ENCODE data around the gene NDUFAF5.
"Not testable (repeated sequence)": the region's sequence is repeated elsewhere in the genome, so short reads cannot be mapped to it uniquely, and the experiment has no call there.

NDUFAF5 gene

DNA sequence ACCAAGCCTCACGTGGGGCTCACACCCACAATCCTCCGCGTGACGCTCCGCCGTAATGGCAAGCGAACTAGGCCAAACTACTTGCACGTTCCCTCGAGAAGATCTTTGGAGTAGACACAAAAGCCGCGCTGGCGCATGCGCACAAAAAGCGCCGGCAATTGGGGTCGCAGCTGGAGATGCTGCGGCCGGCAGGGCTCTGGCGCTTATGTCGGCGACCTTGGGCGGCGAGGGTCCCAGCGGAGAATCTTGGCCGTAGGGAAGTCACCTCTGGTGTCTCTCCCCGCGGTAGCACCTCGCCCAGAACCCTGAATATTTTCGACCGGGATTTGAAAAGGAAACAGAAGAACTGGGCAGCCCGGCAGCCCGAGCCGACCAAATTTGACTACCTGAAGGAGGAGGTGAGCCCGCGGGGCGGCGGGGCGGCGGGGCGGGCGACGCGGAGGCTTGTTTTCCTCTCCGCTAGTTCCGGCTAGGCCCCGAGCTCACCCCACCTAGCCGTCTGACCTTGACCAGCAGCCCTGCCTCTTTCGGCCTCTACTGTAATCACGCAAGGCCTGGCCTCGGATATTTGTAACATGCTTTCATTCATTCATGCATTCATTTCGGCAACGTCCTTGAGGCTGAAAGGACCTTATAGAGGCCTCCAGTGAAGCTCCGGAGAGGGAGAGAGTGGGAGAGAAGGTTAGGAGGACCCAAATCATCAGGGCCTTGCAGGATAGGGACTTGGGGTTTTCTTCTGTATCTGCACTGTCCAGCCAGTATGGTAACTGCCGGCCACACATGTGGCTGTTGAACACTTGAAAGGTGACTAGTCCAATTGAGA lies at the start of gene NDUFAF5, which contains the start of gene ESF1:
NDUFAF5 (plus strand) TSS at position 136 of the 823 bp plus-strand sequence; CDS start at position 177, 41 bp downstream.
ESF1 (minus strand) TSS at position 27 of the 823 bp plus-strand sequence. CDS start 1,779 bp downstream, outside the sequence.
- peak; percentile 94 to 95 for DNase-seq

DNA sequence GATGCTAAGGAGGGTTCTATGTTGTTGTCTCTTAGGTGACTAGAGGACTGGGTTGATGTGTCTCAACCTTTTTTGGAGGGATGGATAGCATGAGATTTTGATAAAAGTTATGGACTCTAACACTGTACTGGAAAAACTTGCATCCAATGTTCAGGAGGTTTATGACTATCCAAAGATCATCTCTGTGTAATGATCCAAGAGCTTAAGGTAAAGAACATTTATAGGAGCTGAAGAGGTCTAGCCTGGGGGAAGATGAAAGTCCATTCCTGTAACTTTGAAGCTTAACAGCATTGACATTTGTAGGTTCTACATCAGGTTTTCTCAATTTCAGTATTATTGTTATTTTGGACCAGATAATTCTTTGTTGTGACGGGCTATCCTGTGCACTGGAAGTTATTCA lies 49.0 kb upstream of the NDUFAF5 start:
- DNase-seq = no peak

DNA sequence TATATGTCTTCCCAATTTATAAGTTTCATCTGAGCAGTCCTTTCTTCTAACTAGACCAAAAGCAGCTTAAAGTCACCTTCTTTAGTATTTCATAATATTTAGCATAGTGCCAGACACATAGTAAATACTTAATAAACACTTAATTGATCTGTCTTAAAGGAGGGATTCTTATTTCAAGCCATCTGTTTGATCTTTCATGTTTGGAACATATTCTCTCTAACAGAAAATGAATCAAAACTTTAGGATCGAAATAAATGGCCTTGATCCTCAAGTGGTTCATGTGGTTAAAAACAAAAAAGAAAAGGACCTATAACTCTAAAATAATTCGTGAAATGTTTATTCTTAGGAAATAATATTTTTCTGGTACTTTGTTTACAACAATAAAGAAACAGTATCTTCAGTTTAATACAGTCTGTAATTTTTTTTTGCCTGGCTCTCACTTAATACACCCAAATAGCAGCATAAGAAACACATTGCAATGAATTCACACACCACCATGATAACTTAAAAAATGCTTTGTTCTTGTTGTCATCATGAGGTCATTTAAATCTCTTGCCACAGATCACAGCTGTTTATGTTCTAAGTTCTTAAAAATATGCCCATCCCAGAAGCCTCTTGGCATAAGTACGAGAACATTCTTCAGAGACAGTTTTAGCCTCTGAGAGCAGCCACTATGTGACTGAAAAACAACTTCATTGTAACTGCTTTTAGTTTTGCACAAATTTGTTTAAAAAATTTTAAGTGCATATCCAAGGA lies 48.2 kb upstream of the NDUFAF5 start:
- DNase-seq = no peak

DNA sequence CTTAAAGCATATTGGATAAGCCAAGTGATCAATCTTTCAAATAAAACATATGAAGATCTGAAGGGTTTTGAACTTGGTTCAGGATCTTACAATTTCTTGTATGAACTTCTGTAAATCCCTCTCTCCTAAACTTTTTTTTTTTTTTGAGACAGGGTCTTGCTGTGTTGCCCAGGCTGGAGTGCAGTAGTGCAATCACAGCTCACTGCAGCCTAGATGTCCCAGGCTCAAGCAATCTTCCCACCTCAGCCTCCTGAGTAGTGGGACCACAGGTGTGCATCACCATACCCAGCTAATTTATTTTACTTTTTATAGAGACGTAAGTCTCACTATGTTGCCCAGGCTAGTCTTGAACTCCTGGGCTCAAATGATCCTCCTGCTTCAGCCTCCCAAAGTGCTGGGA lies 46.6 kb upstream of the NDUFAF5 start:
- not testable (repeated sequence) for DNase-seq

DNA sequence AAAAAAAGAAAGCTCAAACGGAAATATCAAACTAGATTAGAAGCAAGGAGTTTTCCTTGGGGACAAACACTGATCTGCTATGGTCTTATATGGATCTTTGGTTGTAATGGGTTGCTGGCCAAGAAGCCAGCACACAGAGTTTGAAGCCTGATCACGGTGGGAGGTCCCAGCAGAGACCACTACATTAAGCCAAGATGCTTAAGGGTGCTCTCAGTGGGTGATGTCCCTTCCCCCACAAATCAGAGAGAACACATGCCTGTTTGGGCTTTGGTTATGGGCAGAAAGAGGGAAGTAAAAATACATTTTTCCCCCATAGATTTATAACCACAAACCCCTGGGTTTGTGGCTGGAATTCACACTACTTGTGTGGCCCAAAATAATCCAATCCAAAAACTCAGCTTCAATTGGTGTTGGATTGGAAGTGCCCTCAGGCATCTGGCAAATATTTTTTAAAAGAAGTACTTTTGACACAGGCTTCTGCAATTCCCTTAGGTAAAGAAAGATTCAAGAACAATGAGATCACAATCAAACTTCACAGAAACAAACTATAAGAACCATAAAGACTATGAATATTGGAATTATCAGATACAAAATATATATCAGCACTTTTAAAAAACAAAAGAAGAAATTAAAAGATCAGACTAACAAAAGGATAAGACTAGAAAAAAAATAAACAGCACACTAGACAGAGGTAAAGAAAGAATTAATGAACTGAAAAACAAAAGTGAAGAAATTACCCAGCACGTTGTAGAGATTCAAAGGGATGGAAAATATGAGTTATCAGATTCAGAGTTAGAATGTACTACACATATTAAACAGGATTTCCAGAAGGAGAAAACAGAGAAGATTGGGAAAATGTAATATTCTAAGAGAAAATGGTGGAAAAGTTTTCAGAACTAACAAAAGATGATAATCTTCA lies 44.8 kb upstream of the NDUFAF5 start:
- no peak for DNase-seq

GRCh38 chr20:13741879-13742278 lies 42.9 kb upstream of the NDUFAF5 start:
- no peak for DNase-seq

GRCh38 chr20:13744352-13744751 lies 40.5 kb upstream of the NDUFAF5 start:
- no peak for DNase-seq

GRCh38 chr20:13745784-13746183 lies 39.0 kb upstream of the NDUFAF5 start:
- DNase-seq = no peak

- DNase-seq = no peak
These were observed 35.0 kb upstream of the NDUFAF5 start for GRCh38 chr20:13749811-13750210.

DNA sequence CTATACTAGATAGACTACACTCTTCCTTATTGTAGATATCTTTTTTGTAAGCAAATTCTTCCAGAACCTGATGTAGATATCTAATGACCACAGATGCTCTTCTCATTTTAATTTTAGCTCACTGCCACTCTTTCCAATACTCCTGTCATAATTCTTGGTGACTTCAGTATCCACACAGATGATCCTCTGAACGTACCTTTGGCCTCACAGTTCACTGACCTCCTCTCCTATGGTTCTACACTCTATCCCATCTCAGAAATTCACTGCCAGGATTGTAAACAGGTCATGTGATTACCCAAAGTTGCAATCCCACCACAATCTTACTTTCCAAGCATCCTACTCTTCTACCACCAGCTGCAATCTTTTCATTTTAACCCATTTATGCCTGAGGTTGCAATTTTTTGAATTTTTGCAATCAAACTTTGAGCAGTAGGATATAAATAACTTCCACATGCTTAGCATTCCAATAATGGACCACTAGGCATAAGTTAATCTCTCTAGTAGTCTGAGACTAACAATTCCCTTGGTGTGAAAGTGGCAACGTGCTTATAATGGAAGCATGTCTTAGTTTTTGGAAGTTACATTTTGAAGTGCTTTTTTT lies 31.3 kb upstream of the NDUFAF5 start:
- no peak for DNase-seq

DNA sequence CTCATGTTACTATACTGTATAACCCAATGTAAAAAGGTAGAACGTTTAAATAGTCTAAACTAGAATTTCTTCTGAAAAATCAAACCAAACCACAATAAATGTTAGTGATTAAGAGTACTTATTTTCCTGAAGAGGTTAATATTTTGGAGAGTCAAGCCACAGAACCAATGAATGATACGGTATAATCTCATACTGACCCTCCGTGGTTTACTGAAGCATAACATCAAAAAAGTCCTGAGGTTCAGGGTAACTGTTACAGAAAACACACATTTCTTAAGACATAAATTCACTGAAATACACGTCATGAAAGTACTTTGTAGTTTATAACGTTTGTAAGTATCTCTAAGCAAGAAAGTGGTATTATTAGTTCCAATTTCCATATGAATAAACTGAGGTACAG lies 29.0 kb upstream of the NDUFAF5 start:
- DNase-seq = no peak

DNA sequence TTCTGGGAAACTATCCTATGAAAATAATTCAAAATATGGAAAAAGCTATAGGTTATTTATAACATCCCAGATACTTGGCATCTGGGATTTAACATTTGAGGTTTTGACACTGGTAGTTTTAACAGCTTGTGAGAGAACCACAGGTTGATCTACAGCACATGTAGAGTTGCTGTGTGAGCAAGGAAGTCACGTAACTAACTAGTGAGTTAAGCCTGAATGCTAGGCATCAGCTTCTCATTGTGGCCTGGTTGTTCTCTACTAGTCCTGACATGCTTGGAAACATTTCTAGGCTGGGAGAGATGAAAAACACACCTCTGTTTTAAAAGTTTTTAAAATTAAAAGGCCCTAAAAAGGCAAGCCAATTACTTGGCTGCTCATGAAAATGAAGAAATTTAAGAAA lies 28.3 kb upstream of the NDUFAF5 start:
- DNase-seq = no peak

DNA sequence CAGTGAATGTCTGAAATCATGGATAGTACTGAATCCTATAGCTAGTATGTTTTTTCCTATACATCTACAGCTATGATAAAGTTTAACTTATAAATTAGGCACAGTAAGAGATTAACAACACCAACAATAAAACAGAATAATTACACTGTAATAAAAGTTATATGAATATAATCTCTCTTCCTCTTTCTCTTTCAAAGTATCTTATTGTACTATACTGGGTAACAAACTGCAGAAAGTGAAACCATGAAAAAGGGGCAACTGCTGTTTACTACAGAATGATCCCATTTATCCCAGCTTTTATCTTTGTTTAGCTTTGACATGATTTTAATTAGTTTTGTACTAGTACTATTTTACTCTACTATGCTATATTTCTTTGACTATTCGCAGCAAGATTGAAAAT lies 25.9 kb upstream of the NDUFAF5 start:
- DNase-seq = no peak

- DNase-seq = not testable (repeated sequence)
These were observed 24.3 kb upstream of the NDUFAF5 start for GRCh38 chr20:13760451-13760946.

DNA sequence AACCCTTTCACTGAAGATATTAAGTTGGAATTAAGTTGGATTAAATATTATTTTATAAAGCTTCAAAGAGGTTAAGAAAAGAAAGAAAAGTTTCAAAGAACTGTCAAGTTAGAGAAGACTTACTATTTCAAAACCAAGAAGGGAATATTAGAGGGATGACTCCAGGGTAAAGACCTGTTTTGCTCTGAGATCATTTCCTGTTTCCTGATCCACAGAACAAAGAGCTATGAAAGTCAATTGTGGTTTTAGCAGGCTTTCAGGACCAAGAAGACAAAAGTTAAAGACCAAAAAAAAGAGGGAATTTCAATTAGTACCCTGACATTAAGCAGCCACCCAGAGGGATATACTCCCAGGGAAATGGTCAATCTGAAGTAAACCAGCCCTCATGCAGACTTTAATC lies 19.5 kb upstream of the NDUFAF5 start:
- DNase-seq = no peak

GRCh38 chr20:13765868-13766416 lies 18.9 kb upstream of the NDUFAF5 start:
- DNase-seq = no peak

DNA sequence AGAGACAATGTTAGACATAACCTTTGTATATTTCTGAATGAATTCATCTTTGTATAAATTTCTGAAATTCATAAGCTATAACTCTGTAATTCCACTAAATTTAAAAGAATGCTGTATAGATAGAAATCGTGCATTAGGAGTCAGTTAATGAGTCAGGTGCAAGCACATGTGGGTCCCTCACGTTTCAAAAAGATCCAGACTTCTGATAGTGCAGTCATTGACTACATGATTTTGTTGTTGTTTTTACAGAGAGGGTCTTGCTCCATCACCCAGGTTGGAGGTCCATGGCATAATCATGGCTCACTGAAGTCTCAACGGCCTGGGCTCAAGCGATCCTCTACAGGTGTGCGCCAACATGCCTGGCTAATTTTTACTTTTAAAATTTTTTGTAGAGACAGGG lies 14.7 kb upstream of the NDUFAF5 start:
- DNase-seq = no peak

GRCh38 chr20:13771853-13772453 lies 12.9 kb upstream of the NDUFAF5 start:
- DNase-seq = peak in 1 of 2 donors; percentile 20

GRCh38 chr20:13772529-13772928 lies 12.3 kb upstream of the NDUFAF5 start:
- DNase-seq = no peak

GRCh38 chr20:13775867-13776266 lies 9.0 kb upstream of the NDUFAF5 start:
- no peak for DNase-seq

DNA sequence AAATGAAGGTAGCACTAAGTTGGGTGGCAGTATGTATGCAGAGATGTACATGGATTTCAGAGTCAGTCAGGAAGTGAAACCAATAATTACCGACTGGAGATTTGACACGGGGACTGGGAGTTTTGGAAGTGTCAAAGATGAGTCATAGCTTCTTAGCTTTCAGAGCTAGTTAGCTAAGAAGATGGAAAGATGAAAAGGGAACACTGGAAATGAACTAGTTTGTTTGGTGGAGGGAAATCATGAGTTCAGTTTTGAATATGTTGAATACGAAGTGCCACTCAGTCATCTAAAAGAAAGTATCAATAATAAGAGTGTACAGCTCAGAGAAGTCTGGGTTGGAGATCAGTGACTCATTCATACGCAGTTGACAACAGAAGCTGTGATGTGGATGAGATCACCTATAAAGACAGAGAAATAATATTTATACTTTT lies 7.6 kb upstream of the NDUFAF5 start:
- no peak for DNase-seq

Data from CD4-positive, alpha-beta T cell treated with Interleukin-1 beta for 1 hour (primary cell).